Peyer's patch (tissue), 4 donors: Measurements from ENCODE around the gene PBX1. TPM values are rescaled to one million over a fixed set of nuclear protein-coding genes. Genes with fewer than 3 reads are reported as not detected.

Source experiments
- DNase-seq, 3 donors: peaks; one replicate each; pipeline ENCODE4 v3.0.0-alpha.2; 2017 to 2019
- H3K27ac ChIP-seq, 4 donors: fragments of 200-600 bp; sonication (generic); one replicate each; pipeline ENCODE4 v1.5.1; 2016 to 2019
- H3K27me3 ChIP-seq, 2 donors: fragments of 200-600 bp; sonication (generic); one replicate each; pipeline ENCODE4 v1.5.1; 2019
- H3K36me3 ChIP-seq, 3 donors: fragments of 200-600 bp; sonication (generic); one replicate each; pipeline ENCODE4 v1.5.1; 2016 to 2019
- H3K4me1 ChIP-seq, 4 donors: fragments of 200-600 bp; sonication (generic); one replicate each; pipeline ENCODE4 v1.5.1; 2016 to 2019
- H3K4me3 ChIP-seq, 4 donors: fragments of 200-600 bp; sonication (generic); 1 replicate in 3 of 4; 2 replicates in 1 of 4; pipeline ENCODE4 v1.5.1; 2016 to 2019; ENCODE audit warnings: mild to moderate bottlenecking in 1 of 4
- H3K9me3 ChIP-seq, 4 donors: fragments of 200-600 bp; sonication (generic); one replicate each; pipeline ENCODE4 v1.5.1; 2016 to 2019; ENCODE audit warnings: mild to moderate bottlenecking in 1 of 4
- POLR2A ChIP-seq, 2 donors: fragments of 450-650 bp; IDR thresholded peaks; one replicate each; pipeline ENCODE4 v1.5.1; 2017; ENCODE audit warnings: antibody characterized with exemption in 2 of 2, mild to moderate bottlenecking in 2 of 2, moderate library complexity in 2 of 2
- total RNA-seq, 4 donors: library from RNA; depleted of rRNA; stranded (reverse); fragments of >200 nt; gene quantifications; one replicate each; pipeline ENCODE4 v1.1.0, GENCODE V29; 2016
- TF ChIP-seq, protein P1 (sequence below), 6 experiments: fragments of 450-650 bp in 4 of 6; fragments of 200-600 bp in 2 of 6; sonication (generic) in 1 of 6; IDR thresholded peaks; one replicate each; pipeline ENCODE4 v1.5.1; 2017 to 2019; ENCODE audit warnings: antibody characterized with exemption in 6 of 6, mild to moderate bottlenecking in 3 of 6, moderate library complexity in 1 of 6

Gene PBX1
- total RNA-seq, 4 donors from 2014 or later: 20.6 to 57.5 (median 40.4) TPM

DNA sequence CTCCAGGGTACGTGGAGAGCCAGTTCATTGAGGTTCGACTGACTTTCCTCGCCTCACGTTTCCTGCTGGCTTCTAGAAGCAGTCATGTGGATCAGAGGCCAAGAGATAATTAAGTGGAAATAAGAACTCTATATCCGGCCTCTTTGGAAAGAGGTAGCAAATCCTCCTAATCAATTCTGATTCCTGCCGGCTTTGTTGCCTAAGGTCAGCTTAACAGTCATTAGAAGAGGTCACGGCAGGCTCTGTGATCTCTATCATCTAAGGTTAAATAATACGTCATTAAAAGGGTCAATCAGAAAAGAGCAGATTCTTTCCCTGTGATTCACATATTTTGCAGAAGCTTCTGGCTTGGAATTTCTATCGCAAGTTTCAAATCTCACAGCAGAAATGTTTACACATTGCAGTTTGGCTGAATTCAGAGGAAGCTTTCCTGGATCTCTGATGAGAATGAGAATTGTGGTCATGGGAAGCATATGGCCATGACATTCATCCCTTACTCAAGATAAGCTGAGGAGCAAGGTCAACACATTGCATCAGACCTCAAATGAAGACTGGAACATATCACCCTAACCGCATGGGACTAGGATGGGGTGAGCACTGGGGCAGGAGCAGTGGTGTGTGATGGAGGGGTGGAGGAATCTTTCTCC is 189.4 kb downstream of the PBX1 start:
- TF ChIP-seq POLR2A (IDR thresholded peaks at IDR 0.05): no peak
- TF ChIP-seq, protein P1, sequence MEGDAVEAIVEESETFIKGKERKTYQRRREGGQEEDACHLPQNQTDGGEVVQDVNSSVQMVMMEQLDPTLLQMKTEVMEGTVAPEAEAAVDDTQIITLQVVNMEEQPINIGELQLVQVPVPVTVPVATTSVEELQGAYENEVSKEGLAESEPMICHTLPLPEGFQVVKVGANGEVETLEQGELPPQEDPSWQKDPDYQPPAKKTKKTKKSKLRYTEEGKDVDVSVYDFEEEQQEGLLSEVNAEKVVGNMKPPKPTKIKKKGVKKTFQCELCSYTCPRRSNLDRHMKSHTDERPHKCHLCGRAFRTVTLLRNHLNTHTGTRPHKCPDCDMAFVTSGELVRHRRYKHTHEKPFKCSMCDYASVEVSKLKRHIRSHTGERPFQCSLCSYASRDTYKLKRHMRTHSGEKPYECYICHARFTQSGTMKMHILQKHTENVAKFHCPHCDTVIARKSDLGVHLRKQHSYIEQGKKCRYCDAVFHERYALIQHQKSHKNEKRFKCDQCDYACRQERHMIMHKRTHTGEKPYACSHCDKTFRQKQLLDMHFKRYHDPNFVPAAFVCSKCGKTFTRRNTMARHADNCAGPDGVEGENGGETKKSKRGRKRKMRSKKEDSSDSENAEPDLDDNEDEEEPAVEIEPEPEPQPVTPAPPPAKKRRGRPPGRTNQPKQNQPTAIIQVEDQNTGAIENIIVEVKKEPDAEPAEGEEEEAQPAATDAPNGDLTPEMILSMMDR (IDR thresholded peaks at IDR 0.05): no peak
- Histone ChIP-seq H3K27ac (peak overlapping the region in 3 of 4 donors; percentile 31 to 74 (median 74)), H3K9me3 (no peaks in the 10 kb centered on the region), H3K27me3 (no peaks in the 10 kb centered on the region), H3K4me1 (no peaks in the 10 kb centered on the region), H3K4me3 (no peak overlapping the region), H3K36me3 (no peaks in the 10 kb centered on the region)
- no peak for DNase-seq

DNA sequence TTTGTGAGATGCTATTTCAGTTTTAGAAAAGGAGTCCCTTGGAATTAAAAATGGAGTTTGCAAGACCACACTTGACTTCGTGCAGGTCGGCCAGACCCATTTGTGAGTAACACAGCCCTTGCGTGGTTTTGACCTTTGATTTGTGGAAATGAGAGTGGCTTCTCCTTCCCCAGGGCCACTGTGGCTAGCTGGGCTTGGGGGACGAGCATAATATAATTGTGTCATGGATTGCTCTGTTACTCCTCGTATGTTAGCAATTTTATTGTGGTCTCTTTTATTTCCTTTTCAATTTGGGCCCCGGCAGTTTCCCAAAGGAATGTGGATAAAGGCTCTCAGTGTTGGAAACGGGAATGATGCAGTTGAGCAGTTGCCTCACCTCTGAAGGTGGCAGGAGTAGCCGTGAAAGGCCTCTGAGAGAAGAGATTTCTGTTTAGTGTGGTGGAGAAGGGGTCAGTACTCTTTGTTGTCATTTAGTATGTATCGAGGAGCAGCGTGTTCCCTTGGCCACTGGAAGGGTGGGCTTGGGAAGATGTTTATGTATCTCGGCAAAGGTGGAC is 194.6 kb downstream of the PBX1 start:
- peak overlapping the region in 3 of 4 donors; percentile 36 to 78 (median 68) for H3K27ac ChIP-seq
- H3K4me3 ChIP-seq: no peak overlapping the region
- no peaks in the 10 kb centered on the region for H3K4me1 ChIP-seq
- no peak for DNase-seq
- no peaks in the 10 kb centered on the region for H3K27me3 ChIP-seq
- no peak for TF ChIP-seq POLR2A (IDR thresholded peaks at IDR 0.05)
- TF ChIP-seq, protein P1 (IDR thresholded peaks at IDR 0.05): no peak
- H3K36me3 ChIP-seq: no peaks in the 10 kb centered on the region
- no peaks in the 10 kb centered on the region for H3K9me3 ChIP-seq

DNA sequence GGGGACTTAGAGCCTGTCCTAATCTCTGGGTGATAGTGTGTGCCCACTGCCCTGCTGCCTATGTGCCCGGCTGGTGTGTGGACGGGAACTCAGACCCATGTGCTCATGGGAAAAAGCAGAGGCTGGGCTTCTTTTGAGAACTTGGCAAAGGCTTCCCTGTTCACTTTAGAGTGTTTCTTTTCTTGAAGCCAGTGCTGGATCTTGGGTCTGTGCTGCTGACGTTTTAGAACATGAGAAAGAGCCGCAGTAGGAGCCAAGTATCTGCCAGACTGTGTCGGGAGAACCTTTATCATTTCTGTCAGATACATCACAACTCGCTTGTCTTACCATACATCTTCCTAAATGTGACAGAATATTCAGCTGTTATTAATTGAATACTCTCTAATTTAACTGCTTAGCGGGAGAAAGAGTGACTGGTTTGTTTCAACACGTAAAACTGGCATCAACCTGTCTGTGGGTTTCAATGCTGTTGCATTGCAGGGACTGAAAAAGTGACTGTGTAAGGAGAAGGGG is 195.2 kb downstream of the PBX1 start:
- no peak for DNase-seq
- H3K27ac ChIP-seq: peak overlapping the region in 3 of 4 donors; percentile 36 to 78 (median 68)

DNA sequence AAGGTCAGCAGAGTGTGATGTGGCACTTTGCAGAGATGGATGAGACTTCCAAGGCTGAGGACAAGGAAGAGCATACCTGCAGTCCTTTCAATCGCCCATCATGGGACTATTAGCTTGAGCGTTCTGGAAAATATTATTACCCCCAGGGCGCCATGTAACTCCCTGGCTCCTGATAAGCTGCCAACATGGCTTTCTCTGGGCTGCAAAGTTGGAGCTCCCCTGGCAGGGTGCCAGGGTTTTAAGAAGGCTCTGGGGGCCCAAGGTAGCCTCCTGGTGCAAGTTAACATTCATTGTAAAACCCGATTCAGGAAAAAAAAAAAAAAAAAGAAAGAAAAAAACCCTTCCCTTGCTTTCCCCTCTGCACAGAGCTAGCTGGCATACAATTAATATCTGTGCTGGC is 196.7 kb downstream of the PBX1 start:
- Histone ChIP-seq H3K9me3 (no peaks in the 10 kb centered on the region), H3K4me1 (no peaks in the 10 kb centered on the region), H3K27me3 (no peaks in the 10 kb centered on the region), H3K4me3 (no peak overlapping the region), H3K36me3 (no peaks in the 10 kb centered on the region), H3K27ac (no peak overlapping the region)
- TF ChIP-seq, protein P1 (IDR thresholded peaks at IDR 0.05): no peak
- no peak for TF ChIP-seq POLR2A (IDR thresholded peaks at IDR 0.05)
- DNase-seq: no peak

More for the DNA sequence above, 195.2 kb downstream of the PBX1 start:
- TF ChIP-seq POLR2A (IDR thresholded peaks at IDR 0.05): no peak
- TF ChIP-seq, protein P1 (IDR thresholded peaks at IDR 0.05): no peak
- Histone ChIP-seq H3K4me3 (no peak overlapping the region), H3K27me3 (no peaks in the 10 kb centered on the region), H3K9me3 (no peaks in the 10 kb centered on the region), H3K36me3 (no peaks in the 10 kb centered on the region), H3K4me1 (no peaks in the 10 kb centered on the region)

DNA sequence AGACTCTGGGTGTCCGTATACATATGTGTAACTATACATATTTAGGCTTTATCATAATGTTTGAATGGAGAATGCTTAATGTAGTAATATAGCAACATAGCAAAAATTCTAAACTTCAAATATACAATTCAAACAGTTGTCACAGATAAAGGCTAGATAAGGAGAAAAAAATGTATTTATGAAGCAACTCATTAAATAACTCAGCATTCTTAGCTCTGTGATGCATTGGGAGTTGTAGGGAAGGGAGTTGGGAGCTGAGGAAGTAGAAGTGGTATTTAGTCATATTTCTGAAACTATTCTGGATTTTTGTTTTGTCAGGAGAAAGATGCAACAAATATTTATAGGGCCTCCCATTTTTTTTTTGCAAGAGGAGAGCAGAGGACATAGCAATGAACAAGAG is 197.8 kb downstream of the PBX1 start:
- no peaks in the 10 kb centered on the region for H3K9me3 ChIP-seq
- H3K27me3 ChIP-seq: no peaks in the 10 kb centered on the region
- DNase-seq: no peak
- H3K4me1 ChIP-seq: no peaks in the 10 kb centered on the region
- TF ChIP-seq POLR2A (IDR thresholded peaks at IDR 0.05): no peak
- TF ChIP-seq, protein P1 (IDR thresholded peaks at IDR 0.05): no peak
- H3K27ac ChIP-seq: no peak overlapping the region
- H3K36me3 ChIP-seq: no peaks in the 10 kb centered on the region
- no peak overlapping the region for H3K4me3 ChIP-seq
